ENCODE measurements around the gene SCUBE3. TPM values are rescaled to one million over a fixed set of nuclear protein-coding genes. Genes with fewer than 3 reads are reported as not detected.

The SCUBE3 gene
- polyA plus RNA-seq, 1 donor from 2014 or later: 7.3 TPM

DNA sequence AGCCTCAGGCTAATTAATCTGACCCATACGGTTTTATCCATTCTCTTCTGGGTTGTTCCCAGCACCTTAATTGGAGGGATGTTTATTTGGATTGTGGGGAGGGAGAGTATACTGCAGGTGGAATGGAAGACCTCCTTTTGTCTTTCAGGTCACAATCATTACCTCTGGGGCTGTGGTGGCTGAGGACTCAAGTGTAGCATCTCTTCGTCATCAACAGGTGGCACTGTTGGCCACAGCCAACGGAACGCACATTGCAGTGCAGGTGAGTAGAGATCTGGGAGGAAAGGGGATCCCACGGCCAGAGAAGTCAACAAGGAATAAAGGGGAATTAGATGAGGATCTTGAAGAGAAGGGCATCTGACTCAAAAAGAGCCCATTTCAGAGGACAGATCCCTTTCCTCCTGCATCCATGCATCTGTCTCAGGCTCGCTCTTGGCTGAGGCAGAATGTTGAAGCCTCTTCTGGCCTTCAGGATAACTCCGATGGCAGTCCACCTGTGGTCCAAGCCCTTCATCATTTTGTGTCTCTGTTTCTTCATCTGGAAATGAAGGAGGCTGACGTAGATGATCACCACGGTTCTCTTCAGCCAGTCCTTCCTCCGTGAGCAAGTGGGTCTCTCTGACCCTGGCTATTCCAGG lies 80.7 kb downstream of the SCUBE3 start:
- Histone ChIP-seq H3K9ac (ENCODE audit: low read length) (no peak overlapping the region), H3K4me3 (ENCODE audit: low read length) (no peak overlapping the region), H3K36me3 (ENCODE audit: insufficient read depth, low read length) (no peaks in the 10 kb centered on the region), H3K27me3 (ENCODE audit: insufficient read depth, low read depth, low read length) (no peaks in the 10 kb centered on the region), H3K9me2 (ENCODE audit: insufficient read depth, low read length) (no peaks in the 10 kb centered on the region), H3K9me3 (ENCODE audit: low read length) (no peaks in the 10 kb centered on the region), H3K79me2 (replicated peaks; ENCODE audit: insufficient read depth, low read length) (no peaks in the 10 kb centered on the region), H3F3A (ENCODE audit: insufficient read depth, low read length, poor library complexity, severe bottlenecking) (no peaks in the 10 kb centered on the region), H3K27ac (ENCODE audit: low read length) (no peak overlapping the region), H4K20me1 (ENCODE audit: insufficient read depth) (no peaks in the 10 kb centered on the region), H3K4me2 (ENCODE audit: low read length) (no peak overlapping the region), H2AFZ (ENCODE audit: low read depth, low read length) (no peak overlapping the region)
- TF ChIP-seq RAD21 (conservative IDR thresholded peaks at IDR 0.05) (peak; percentile 73), SMC3 (conservative IDR thresholded peaks at IDR 0.05; ENCODE audit: poor library complexity) (peak; percentile 71), POLR2AphosphoS5 (IDR thresholded peaks at IDR 0.05) (no peak), TAF1 (IDR thresholded peaks at IDR 0.05; ENCODE audit: low read depth) (no peak), MXI1 (conservative IDR thresholded peaks at IDR 0.05; ENCODE audit: poor library complexity, severe bottlenecking) (no peak)
- TF ChIP-seq, protein P1, sequence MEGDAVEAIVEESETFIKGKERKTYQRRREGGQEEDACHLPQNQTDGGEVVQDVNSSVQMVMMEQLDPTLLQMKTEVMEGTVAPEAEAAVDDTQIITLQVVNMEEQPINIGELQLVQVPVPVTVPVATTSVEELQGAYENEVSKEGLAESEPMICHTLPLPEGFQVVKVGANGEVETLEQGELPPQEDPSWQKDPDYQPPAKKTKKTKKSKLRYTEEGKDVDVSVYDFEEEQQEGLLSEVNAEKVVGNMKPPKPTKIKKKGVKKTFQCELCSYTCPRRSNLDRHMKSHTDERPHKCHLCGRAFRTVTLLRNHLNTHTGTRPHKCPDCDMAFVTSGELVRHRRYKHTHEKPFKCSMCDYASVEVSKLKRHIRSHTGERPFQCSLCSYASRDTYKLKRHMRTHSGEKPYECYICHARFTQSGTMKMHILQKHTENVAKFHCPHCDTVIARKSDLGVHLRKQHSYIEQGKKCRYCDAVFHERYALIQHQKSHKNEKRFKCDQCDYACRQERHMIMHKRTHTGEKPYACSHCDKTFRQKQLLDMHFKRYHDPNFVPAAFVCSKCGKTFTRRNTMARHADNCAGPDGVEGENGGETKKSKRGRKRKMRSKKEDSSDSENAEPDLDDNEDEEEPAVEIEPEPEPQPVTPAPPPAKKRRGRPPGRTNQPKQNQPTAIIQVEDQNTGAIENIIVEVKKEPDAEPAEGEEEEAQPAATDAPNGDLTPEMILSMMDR (IDR thresholded peaks at IDR 0.05; ENCODE audit: poor library complexity, severe bottlenecking): peak; percentile 72

DNA sequence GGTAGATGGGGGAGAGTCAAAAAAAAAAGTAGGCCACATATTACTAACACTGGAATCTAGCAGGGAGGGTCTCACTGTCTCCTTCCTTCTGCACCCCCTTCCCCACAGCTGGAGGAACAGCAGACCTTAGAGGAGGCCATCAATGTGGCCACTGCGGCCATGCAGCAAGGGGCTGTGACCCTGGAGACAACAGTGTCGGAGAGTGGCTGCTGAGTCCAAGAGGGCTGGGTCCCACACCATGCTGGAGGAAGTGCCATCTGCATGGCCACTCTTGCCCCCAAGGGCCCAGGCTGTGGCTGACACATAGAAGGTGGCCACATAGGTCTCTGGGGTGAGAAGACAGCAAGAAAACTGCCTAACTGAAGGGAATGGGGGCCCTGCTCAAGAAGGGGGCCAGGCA lies 81.3 kb downstream of the SCUBE3 start:
- no peak overlapping the region for H3K4me3 ChIP-seq (ENCODE audit: low read length)

More for the DNA sequence above, 81.3 kb downstream of the SCUBE3 start:
- TF ChIP-seq, protein P1 (IDR thresholded peaks at IDR 0.05; ENCODE audit: poor library complexity, severe bottlenecking): no peak
- TF ChIP-seq EP300 (conservative IDR thresholded peaks at IDR 0.05; ENCODE audit: poor library complexity, severe bottlenecking) (no peak), SMC3 (conservative IDR thresholded peaks at IDR 0.05; ENCODE audit: poor library complexity) (no peak), EZH2 (IDR thresholded peaks at IDR 0.05; ENCODE audit: borderline replicate concordance, insufficient read depth, low read length, poor library complexity, severe bottlenecking) (no peak), TAF1 (IDR thresholded peaks at IDR 0.05; ENCODE audit: low read depth) (no peak), MXI1 (conservative IDR thresholded peaks at IDR 0.05; ENCODE audit: poor library complexity, severe bottlenecking) (no peak)
- Histone ChIP-seq H3K9ac (ENCODE audit: low read length) (no peak overlapping the region), H3K27ac (ENCODE audit: low read length) (no peak overlapping the region), H3K79me2 (replicated peaks; ENCODE audit: insufficient read depth, low read length) (no peaks in the 10 kb centered on the region), H3K4me2 (ENCODE audit: low read length) (no peak overlapping the region), H3K27me3 (ENCODE audit: insufficient read depth, low read depth, low read length) (no peaks in the 10 kb centered on the region), H3F3A (ENCODE audit: insufficient read depth, low read length, poor library complexity, severe bottlenecking) (no peaks in the 10 kb centered on the region), H4K20me1 (ENCODE audit: insufficient read depth) (no peaks in the 10 kb centered on the region), H2AFZ (ENCODE audit: low read depth, low read length) (no peak overlapping the region), H3K36me3 (ENCODE audit: insufficient read depth, low read length) (no peaks in the 10 kb centered on the region), H3K9me3 (ENCODE audit: low read length) (no peaks in the 10 kb centered on the region), H3K9me2 (ENCODE audit: insufficient read depth, low read length) (no peaks in the 10 kb centered on the region)
